VCaP (cell line): ENCODE measurements around the gene MICAL1.

Experiments used
- H3K27ac ChIP-seq: fragments of 450-650 bp; 2 replicates; pipeline ENCODE4 v1.5.1; 2017
- TF ChIP-seq, protein P1 (sequence below): fragments of 450-650 bp; conservative IDR thresholded peaks from 2 replicates; pipeline ENCODE4 v1.5.1; 2017; ENCODE audit warnings: mild to moderate bottlenecking, moderate library complexity

MICAL1 gene

GRCh38 chr6:109406196-109406595 lies 49.4 kb downstream of the MICAL1 start:
- H3K27ac ChIP-seq, result no peak overlapping the region
- TF ChIP-seq, protein P1, sequence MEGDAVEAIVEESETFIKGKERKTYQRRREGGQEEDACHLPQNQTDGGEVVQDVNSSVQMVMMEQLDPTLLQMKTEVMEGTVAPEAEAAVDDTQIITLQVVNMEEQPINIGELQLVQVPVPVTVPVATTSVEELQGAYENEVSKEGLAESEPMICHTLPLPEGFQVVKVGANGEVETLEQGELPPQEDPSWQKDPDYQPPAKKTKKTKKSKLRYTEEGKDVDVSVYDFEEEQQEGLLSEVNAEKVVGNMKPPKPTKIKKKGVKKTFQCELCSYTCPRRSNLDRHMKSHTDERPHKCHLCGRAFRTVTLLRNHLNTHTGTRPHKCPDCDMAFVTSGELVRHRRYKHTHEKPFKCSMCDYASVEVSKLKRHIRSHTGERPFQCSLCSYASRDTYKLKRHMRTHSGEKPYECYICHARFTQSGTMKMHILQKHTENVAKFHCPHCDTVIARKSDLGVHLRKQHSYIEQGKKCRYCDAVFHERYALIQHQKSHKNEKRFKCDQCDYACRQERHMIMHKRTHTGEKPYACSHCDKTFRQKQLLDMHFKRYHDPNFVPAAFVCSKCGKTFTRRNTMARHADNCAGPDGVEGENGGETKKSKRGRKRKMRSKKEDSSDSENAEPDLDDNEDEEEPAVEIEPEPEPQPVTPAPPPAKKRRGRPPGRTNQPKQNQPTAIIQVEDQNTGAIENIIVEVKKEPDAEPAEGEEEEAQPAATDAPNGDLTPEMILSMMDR, result no peak

GRCh38 chr6:109397020-109397419 lies 58.6 kb downstream of the MICAL1 start:
- TF ChIP-seq, protein P1, result peak; percentile 68
- H3K27ac ChIP-seq, result no peak overlapping the region

DNA sequence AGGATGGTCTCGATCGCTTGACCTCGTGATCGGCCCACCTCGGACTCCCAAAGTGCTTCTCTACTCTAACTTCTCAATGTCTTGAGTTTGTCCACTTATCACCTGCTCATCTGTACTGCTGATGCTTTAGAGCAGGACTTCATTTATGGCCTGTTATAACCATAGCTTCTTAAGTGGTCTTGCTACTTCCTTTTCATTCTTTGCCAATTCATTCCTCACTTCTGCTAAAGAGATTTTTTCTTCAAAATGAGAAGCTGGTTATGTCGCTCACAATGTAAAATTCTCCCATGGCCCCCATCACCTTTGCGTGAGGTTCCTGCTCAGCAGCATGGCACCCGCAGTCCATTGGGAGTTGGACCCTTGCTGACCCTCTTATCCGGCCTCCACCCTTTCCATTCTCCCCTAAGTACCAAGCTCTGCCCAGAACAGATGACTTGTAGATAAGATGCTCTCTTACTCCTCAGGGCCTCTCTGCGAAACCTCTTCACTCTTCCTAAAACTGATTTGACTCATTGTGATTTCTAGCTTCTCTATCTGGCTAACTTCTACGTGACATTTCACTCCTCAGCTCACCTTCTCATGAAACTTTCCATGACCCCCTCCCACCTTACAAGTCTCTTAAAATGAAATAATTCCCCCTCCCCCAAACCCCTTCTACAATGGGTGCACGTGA lies 59.4 kb downstream of the MICAL1 start:
- H3K27ac ChIP-seq, result no peak overlapping the region
- TF ChIP-seq, protein P1, result no peak
